HepG2 (cell line): ENCODE measurements around the gene DNASE1L2. TPM values are rescaled to one million over a fixed set of nuclear protein-coding genes. Genes with fewer than 3 reads are reported as not detected.

Experiments used
- ATAC-seq: fragments of 200-7000 bp; cut with Tn5 transposase; 3 replicates; pipeline ENCODE4 v1.9.1; 2020; ENCODE audit warnings: mild to moderate bottlenecking, moderate library complexity
- BruUV-seq: library from RNA; stranded (reverse); fragments of 400-500 nt; replicated peaks from 2 replicates; lab custom pipeline; 2021; lab: Mats Ljungman, UMichigan
- CTCF ChIA-PET: fragments of 300-600 bp; formaldehyde crosslinking; extraction: SDS; loops from one replicate; lab custom pipeline; 2021; ENCODE audit warnings: low total read pairs, inconsistent platforms, low intra/inter-chr PET ratio; lab: Yijun Ruan, JAX
- POLR2A ChIA-PET: fragments of 350-600 bp; sonication (Branson Sonifier 250); formaldehyde crosslinking; loops from one replicate; lab custom pipeline; 2020; ENCODE audit warnings: antibody characterized with exemption, inconsistent platforms; lab: Yijun Ruan, JAX
- DNase-seq: peaks from one replicate; pipeline ENCODE4 v3.0.0-alpha.2; 2015; ENCODE audit warnings: low spot score
- FAIRE-seq: peaks from 3 replicates; lab custom pipeline; 2011; peaks lifted over from hg19 to GRCh38; lab: Jason Lieb, UNC
- H2AFZ ChIP-seq: one replicate; pipeline ENCODE4 v1.6.1; 2011; ENCODE audit warnings: low read length, inconsistent platforms
- H3K27ac ChIP-seq: fragments of 300-600 bp; 3 replicates; pipeline ENCODE4 v1.8.0; 2011; ENCODE audit warnings: mixed run types, mild to moderate bottlenecking, mixed read lengths, low read length, inconsistent platforms; ENCODE audit not compliant: insufficient read depth; ENCODE audit errors: extremely low read length
- H3K27me3 ChIP-seq, 2 experiments: fragments of 200-600 bp in 1 of 2; 2 replicates in 1 of 2; 3 replicates in 1 of 2; pipeline versions ENCODE4 v1.6.0 to v1.8.0; 2011; ENCODE audit warnings: low read length in 2 of 2, mild to moderate bottlenecking in 2 of 2, moderate library complexity in 2 of 2, inconsistent platforms in 1 of 2; ENCODE audit not compliant: insufficient read depth in 2 of 2, control insufficient read depth in 1 of 2
- H3K36me3 ChIP-seq, 2 experiments: fragments of 200-600 bp in 1 of 2; replicated peaks in 1 of 2; 2 replicates in 1 of 2; 3 replicates in 1 of 2; pipeline versions ENCODE4 v1.5.1 to v1.8.0; 2011; ENCODE audit warnings: low read length in 2 of 2, inconsistent platforms in 1 of 2; ENCODE audit not compliant: insufficient read depth in 2 of 2, control insufficient read depth in 1 of 2
- H3K4me1 ChIP-seq: 2 replicates; pipeline ENCODE4 v1.5.1; 2012; ENCODE audit warnings: low read length, inconsistent platforms; ENCODE audit not compliant: insufficient read depth
- H3K4me2 ChIP-seq: 2 replicates; pipeline ENCODE4 v1.6.0; 2011; ENCODE audit warnings: low read depth, low read length, inconsistent platforms
- H3K4me3 ChIP-seq, 3 experiments: fragments of 200-600 bp in 1 of 3; sonication (generic), shearing (Covaris generic) in 1 of 3; replicated peaks in 1 of 3; 2 replicates each; pipeline ENCODE4 v1.5.1; 2011 to 2016; ENCODE audit warnings: low read length in 3 of 3, inconsistent platforms in 2 of 3, low read depth in 2 of 3, mild to moderate bottlenecking in 2 of 3, control low read depth in 1 of 3, mixed read lengths in 1 of 3; ENCODE audit not compliant: insufficient read depth in 1 of 3
- H3K79me2 ChIP-seq: one replicate; pipeline ENCODE4 v1.6.1; 2011; ENCODE audit warnings: low read length, inconsistent platforms; ENCODE audit not compliant: insufficient read depth
- H3K9ac ChIP-seq: 2 replicates; pipeline ENCODE4 v1.6.0; 2011; ENCODE audit warnings: mild to moderate bottlenecking, low read depth, low read length, inconsistent platforms; ENCODE audit not compliant: insufficient read depth
- H3K9me3 ChIP-seq: 2 replicates; pipeline ENCODE4 v1.5.1; 2012; ENCODE audit warnings: mild to moderate bottlenecking, low read length
- H4K20me1 ChIP-seq: 2 replicates; pipeline ENCODE4 v1.6.0; 2011; ENCODE audit warnings: inconsistent platforms, mild to moderate bottlenecking, low read length, moderate library complexity; ENCODE audit not compliant: insufficient read depth
- PATZ1 ChIP-seq: sonication (generic); formaldehyde crosslinking; IDR thresholded peaks from 2 replicates; pipeline ENCODE4 v1.4.0; 2020; ENCODE audit warnings: missing genetic modification reagents
- PCBP1 ChIP-seq: fragments of 200-400 bp; formaldehyde crosslinking; IDR thresholded peaks from 2 replicates; pipeline ENCODE4 v1.6.1; 2017; ENCODE audit warnings: mild to moderate bottlenecking, low read depth, low read length, borderline replicate concordance
- ZC3H4 ChIP-seq: sonication (generic); formaldehyde crosslinking; IDR thresholded peaks from 2 replicates; pipeline ENCODE4 v1.4.0; 2020; ENCODE audit warnings: missing genetic modification reagents, borderline replicate concordance
- ZNF407 ChIP-seq: sonication (generic); formaldehyde crosslinking; IDR thresholded peaks from one replicate; pipeline ENCODE4 v1.5.1; 2020; ENCODE audit warnings: mild to moderate bottlenecking, missing genetic modification reagents; ENCODE audit errors: not compliant biosample characterization
- ZNF841 ChIP-seq: sonication (generic); formaldehyde crosslinking; IDR thresholded peaks from 2 replicates; pipeline ENCODE4 v1.8.1; 2023; ENCODE audit warnings: missing genetic modification reagents, borderline replicate concordance
- WGBS: methylation state at CpG from one replicate; pipeline ENCODE4 v1.1.6; 2017; ENCODE audit warnings: low lambda C conversion rate; 5-methylcytosine and 5-hydroxymethylcytosine counted together
- in situ Hi-C: cut with HindIII; loops from 2 replicates; pipeline ENCODE4 v1.10.0; 2017; ENCODE audit warnings: low pct_unique_long_range_greater_than_20kb; ENCODE audit not compliant: extremely low pct_ligation_motif_present
- intact Hi-C: fragments of 100-400 bp; cut with micrococcal nuclease; formaldehyde crosslinking; loops from one replicate; pipeline ENCODE4 v1.10.0; 2022; ENCODE audit not compliant: unreplicated experiment
- polyA plus RNA-seq, 8 experiments: library from polyadenylated mRNA; depleted of rRNA in 3 of 8; stranded (reverse) in 7 of 8; unstranded in 1 of 8; fragments of >200 nt; fragmentation: Illumina TruSeq in 4 of 8; extraction: Trizol in 4 of 8; gene quantifications; 2 replicates each; pipeline versions ENCODE4 v1.2.1 to v1.2.3, GENCODE V29; 2011 to 2016; ENCODE audit warnings: low read depth in 4 of 8, missing spikeins in 1 of 8, mixed read lengths in 1 of 8; ENCODE audit not compliant: insufficient read depth in 1 of 8
- total RNA-seq, 5 experiments: library from RNA; depleted of rRNA; stranded (reverse); fragments of >200 nt; fragmentation: Illumina TruSeq; extraction: Trizol; gene quantifications; 2 replicates each; pipeline ENCODE4 v1.2.3, GENCODE V29; 2016; ENCODE audit warnings: low read depth in 1 of 5

DNASE1L2 gene
- total and polyA plus RNA-seq, 2 of the 13 experiments (the other 11 are each of a cell fraction or from before 2014, with no cell fraction given): 0.44 to 0.50 TPM

GRCh38 chr16:2234813-2235170, 1.5 kb upstream of the DNASE1L2 start:
- ChIA-PET POLR2A (interaction anchor here (1.0 kb wide), 1 partner anchor 9 kb away, joined by 4 read pairs; no protein-coding TSS in a partner anchor), CTCF (no interaction called here)
- 98% methylated on average over 7 of the region's 18 CpGs for WGBS
- BruUV-seq: no TSS peak
- ATAC-seq (no peak), FAIRE-seq (no peak), DNase-seq (no peak)
- no peaks in the 10 kb centered on the region for H3K27me3 ChIP-seq
- H4K20me1 ChIP-seq: 0 out of 2 replicates have a peak, but pooled peaks cover 2% of the 10 kb centered on the region
- no peak for TF ChIP-seq ZC3H4 (CRISPR knock-in tag)
- 0 out of 2 replicates have a peak, but pooled peaks have one; percentile 63 for TF ChIP-seq PCBP1
- TF ChIP-seq PATZ1 (CRISPR knock-in tag): no peak
- no peak overlapping the region for H3K9ac ChIP-seq
- no peaks in the 10 kb centered on the region for H3K9me3 ChIP-seq
- no peaks in the 10 kb centered on the region for H3K79me2 ChIP-seq
- H3K36me3 ChIP-seq: peaks cover 10 to 28% of the 10 kb centered on the region in 2 experiments; a peak in 3 of 5 replicates
- intact Hi-C loops (no loop called here), in situ Hi-C loops (no loop called here)
- H2AFZ ChIP-seq: no peak overlapping the region
- no peak overlapping the region for H3K27ac ChIP-seq
- H3K4me2 ChIP-seq: no peak overlapping the region
- H3K4me1 ChIP-seq: peaks cover 31% of the 10 kb centered on the region
- H3K4me3 ChIP-seq: no peak overlapping the region

GRCh38 chr16:2235234-2235651, 1.0 kb upstream of the DNASE1L2 start:
- H3K9ac ChIP-seq: no peak overlapping the region
- POLR2A ChIA-PET: interaction anchor here (1.0 kb wide), 1 partner anchor 9 kb away, joined by 4 read pairs; no protein-coding TSS in a partner anchor
- TF ChIP-seq ZNF841: no peak
- no peak for TF ChIP-seq ZNF407

More at GRCh38 chr16:2235234-2235651, 1.0 kb upstream of the DNASE1L2 start:
- no peak for ATAC-seq
- no peaks in the 10 kb centered on the region for H3K9me3 ChIP-seq
- intact Hi-C loops: no loop called here
- H3K4me3 ChIP-seq: no peak overlapping the region
- DNase-seq: no peak
- no peak overlapping the region for H3K27ac ChIP-seq
- CTCF ChIA-PET: no interaction called here
- no peaks in the 10 kb centered on the region for H3K79me2 ChIP-seq
- no peak for FAIRE-seq
- no TSS peak for BruUV-seq
- H3K36me3 ChIP-seq: peaks cover 8 to 24% of the 10 kb centered on the region in 2 experiments; a peak in 3 of 5 replicates
- WGBS: 97% methylated on average over 18 of the region's 28 CpGs
- 0 out of 2 replicates have a peak, but pooled peaks cover 2% of the 10 kb centered on the region for H4K20me1 ChIP-seq
- H3K27me3 ChIP-seq: no peaks in the 10 kb centered on the region
- in situ Hi-C loops: no loop called here
- H2AFZ ChIP-seq: no peak overlapping the region
- peaks cover 31% of the 10 kb centered on the region for H3K4me1 ChIP-seq
- H3K4me2 ChIP-seq: no peak overlapping the region
